Activated CD8-positive, alpha-beta T cell treated with anti-CD3 and anti-CD28 coated beads for 36 hours (primary cell): ENCODE results near the gene MEGF11. TPM values are rescaled to one million over a fixed set of nuclear protein-coding genes. Genes with fewer than 3 reads are reported as not detected.
"Not testable (repeated sequence)": the region's sequence is repeated elsewhere in the genome, so short reads cannot be mapped to it uniquely, and the experiment has no call there.

ENCODE experiments used
- ATAC-seq: fragments of 200-7000 bp; cut with Tn5 transposase; one replicate; pipeline ENCODE4 v1.10.0; 2021; ENCODE audit warnings: mild to moderate bottlenecking, moderate library complexity
- CTCF ChIA-PET: fragments of 350-600 bp; sonication (Branson Sonifier 250); formaldehyde crosslinking; loops from one replicate; lab custom pipeline; 2021; ENCODE audit warnings: antibody characterized with exemption; lab: Charles Lee
- POLR2A ChIA-PET: fragments of 350-600 bp; sonication (Branson Sonifier 250); formaldehyde crosslinking; loops from one replicate; lab custom pipeline; 2021; ENCODE audit warnings: antibody characterized with exemption; lab: Charles Lee
- DNase-seq: peaks from one replicate; pipeline ENCODE4 v3.0.0-alpha.2; 2020
- H3K27ac Mint-ChIP-seq: one replicate; pipeline ENCODE4 v1.8.0; 2021; ENCODE audit warnings: mild to moderate bottlenecking, mixed read lengths
- H3K27me3 Mint-ChIP-seq: one replicate; pipeline ENCODE4 v1.8.0; 2021; ENCODE audit warnings: mixed read lengths
- H3K36me3 Mint-ChIP-seq: one replicate; pipeline ENCODE4 v1.8.0; 2021; ENCODE audit warnings: low read depth, mixed read lengths
- H3K4me1 Mint-ChIP-seq: one replicate; pipeline ENCODE4 v1.8.0; 2021; ENCODE audit warnings: low read depth, mixed read lengths
- H3K4me3 Mint-ChIP-seq: one replicate; pipeline ENCODE4 v1.8.0; 2021; ENCODE audit warnings: mild to moderate bottlenecking, moderate library complexity, mixed read lengths
- H3K9me3 Mint-ChIP-seq: one replicate; pipeline ENCODE4 v1.8.0; 2021; ENCODE audit warnings: mixed read lengths
- intact Hi-C: fragments of 100-400 bp; cut with micrococcal nuclease; formaldehyde crosslinking; loops from one replicate; pipeline ENCODE4 v1.10.0; 2022
- total RNA-seq, 2 experiments: library from RNA; stranded (reverse); gene quantifications; one replicate each; pipeline ENCODE4 v1.2.3, GENCODE V29; 2021
- TF ChIP-seq, protein P1 (sequence below): fragments of 200-600 bp; IDR thresholded peaks from one replicate; pipeline ENCODE4 v1.8.0; 2022; ENCODE audit warnings: antibody characterized with exemption, mild to moderate bottlenecking

The MEGF11 gene
- total RNA-seq, 2 experiments from 2014 or later, result not detected

- H3K36me3 Mint-ChIP-seq, result no peaks in the 10 kb centered on the region
- H3K9me3 Mint-ChIP-seq, result no peaks in the 10 kb centered on the region
- H3K27me3 Mint-ChIP-seq, result peaks cover 41% of the 10 kb centered on the region
- ChIA-PET CTCF (interaction anchor here (0.8 to 1.9 kb wide), 2 partner anchors 38 to 42 kb away, joined by 3 to 4 read pairs; no protein-coding TSS in a partner anchor), POLR2A (no interaction called here)
- ATAC-seq (no peak), DNase-seq (no peak)
- H3K27ac Mint-ChIP-seq, result no peak overlapping the region
- TF ChIP-seq, protein P1, sequence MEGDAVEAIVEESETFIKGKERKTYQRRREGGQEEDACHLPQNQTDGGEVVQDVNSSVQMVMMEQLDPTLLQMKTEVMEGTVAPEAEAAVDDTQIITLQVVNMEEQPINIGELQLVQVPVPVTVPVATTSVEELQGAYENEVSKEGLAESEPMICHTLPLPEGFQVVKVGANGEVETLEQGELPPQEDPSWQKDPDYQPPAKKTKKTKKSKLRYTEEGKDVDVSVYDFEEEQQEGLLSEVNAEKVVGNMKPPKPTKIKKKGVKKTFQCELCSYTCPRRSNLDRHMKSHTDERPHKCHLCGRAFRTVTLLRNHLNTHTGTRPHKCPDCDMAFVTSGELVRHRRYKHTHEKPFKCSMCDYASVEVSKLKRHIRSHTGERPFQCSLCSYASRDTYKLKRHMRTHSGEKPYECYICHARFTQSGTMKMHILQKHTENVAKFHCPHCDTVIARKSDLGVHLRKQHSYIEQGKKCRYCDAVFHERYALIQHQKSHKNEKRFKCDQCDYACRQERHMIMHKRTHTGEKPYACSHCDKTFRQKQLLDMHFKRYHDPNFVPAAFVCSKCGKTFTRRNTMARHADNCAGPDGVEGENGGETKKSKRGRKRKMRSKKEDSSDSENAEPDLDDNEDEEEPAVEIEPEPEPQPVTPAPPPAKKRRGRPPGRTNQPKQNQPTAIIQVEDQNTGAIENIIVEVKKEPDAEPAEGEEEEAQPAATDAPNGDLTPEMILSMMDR, result no peak
- intact Hi-C loops, result no loop called here
- H3K4me1 Mint-ChIP-seq, result peaks cover 9% of the 10 kb centered on the region
- no peak overlapping the region for H3K4me3 Mint-ChIP-seq
Observed at GRCh38 chr15:66249605-66250174, 3.9 kb downstream of the MEGF11 start.

DNA sequence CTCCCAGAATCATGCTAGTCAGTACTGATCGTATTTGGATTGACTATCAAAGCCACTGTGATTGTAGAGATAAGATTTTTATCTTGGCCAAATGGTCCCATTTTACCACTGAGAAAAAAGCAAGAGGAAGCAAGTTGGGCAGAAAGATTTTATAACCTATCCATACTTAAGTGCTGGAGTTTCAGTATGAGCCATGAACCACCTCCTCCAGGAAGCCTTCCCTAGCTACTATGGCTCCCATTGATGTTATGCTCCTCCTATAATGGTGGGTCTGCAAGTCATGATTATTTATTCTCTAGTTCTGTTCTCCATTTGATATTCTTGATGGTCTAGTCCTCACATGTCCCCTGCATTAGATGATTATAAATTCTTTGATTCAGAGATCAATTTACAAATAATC is 6.6 kb downstream of the MEGF11 start:
- Mint-ChIP-seq H3K36me3 (no peaks in the 10 kb centered on the region), H3K9me3 (no peaks in the 10 kb centered on the region), H3K4me1 (no peaks in the 10 kb centered on the region), H3K27me3 (peaks cover 29% of the 10 kb centered on the region), H3K4me3 (no peak overlapping the region), H3K27ac (no peak overlapping the region)
- POLR2A ChIA-PET, result no interaction called here
- no peak for DNase-seq
- intact Hi-C loops, result no loop called here
- TF ChIP-seq, protein P1, result no peak
- CTCF ChIA-PET, result no interaction called here
- no peak for ATAC-seq

GRCh38 chr15:66245832-66246231 is 7.7 kb downstream of the MEGF11 start:
- POLR2A ChIA-PET, intact Hi-C loops: not testable (repeated sequence)
- H3K27me3 Mint-ChIP-seq, result peaks cover 22% of the 10 kb centered on the region

GRCh38 chr15:66241908-66242285 is 11.7 kb downstream of the MEGF11 start:
- intact Hi-C loops, result no loop called here
- CTCF ChIA-PET, result no interaction called here
- no peak overlapping the region for H3K27ac Mint-ChIP-seq
- no peak for ATAC-seq
- no peaks in the 10 kb centered on the region for H3K4me1 Mint-ChIP-seq
- TF ChIP-seq, protein P1, result no peak
- peaks cover 11% of the 10 kb centered on the region for H3K27me3 Mint-ChIP-seq
- H3K4me3 Mint-ChIP-seq, result no peak overlapping the region
- H3K36me3 Mint-ChIP-seq, result no peaks in the 10 kb centered on the region
- no peaks in the 10 kb centered on the region for H3K9me3 Mint-ChIP-seq
- DNase-seq, result no peak
- POLR2A ChIA-PET, result no interaction called here

More at GRCh38 chr15:66245832-66246231, 7.7 kb downstream of the MEGF11 start:
- CTCF ChIA-PET, H3K27ac Mint-ChIP-seq, H3K4me1 Mint-ChIP-seq, H3K9me3 Mint-ChIP-seq, DNase-seq, ATAC-seq, H3K4me3 Mint-ChIP-seq, H3K36me3 Mint-ChIP-seq: not testable (repeated sequence)

- Mint-ChIP-seq H3K27me3 (peaks cover 11% of the 10 kb centered on the region), H3K9me3 (no peaks in the 10 kb centered on the region), H3K36me3 (no peaks in the 10 kb centered on the region), H3K27ac (no peak overlapping the region), H3K4me1 (no peaks in the 10 kb centered on the region), H3K4me3 (no peak overlapping the region)
- ChIA-PET POLR2A (no interaction called here), CTCF (interaction anchor here (0.6 kb wide), 1 partner anchor 610 kb away, joined by 3 read pairs; no protein-coding TSS in a partner anchor)
- no peak for DNase-seq
- TF ChIP-seq, protein P1, result no peak
- intact Hi-C loops, result no loop called here
- ATAC-seq, result no peak
Observed at GRCh38 chr15:66241087-66241907, 12.3 kb downstream of the MEGF11 start.
